DND-41 (cell line): Measurements from ENCODE around the gene RNF207.

ENCODE experiments used
- ATAC-seq: fragments of 200-7000 bp; cut with Tn5 transposase; 3 replicates; pipeline ENCODE4 v1.9.1; 2021; ENCODE audit warnings: low read depth; ENCODE audit not compliant: insufficient read depth
- DNase-seq: peaks from one replicate; pipeline ENCODE4 v3.0.0-alpha.2; 2020
- H2AFZ ChIP-seq: 2 replicates; pipeline ENCODE4 v1.6.0; 2012; ENCODE audit warnings: low read depth, low read length
- H3K27ac ChIP-seq: 2 replicates; pipeline ENCODE4 v1.5.1; 2012; ENCODE audit warnings: low read length, inconsistent platforms
- H3K27me3 ChIP-seq: fragments of 200-600 bp; sonication (generic); 2 replicates; pipeline ENCODE4 v1.6.0; 2012; ENCODE audit warnings: low read length, mild to moderate bottlenecking, inconsistent platforms; ENCODE audit not compliant: insufficient read depth, poor library complexity
- H3K36me3 ChIP-seq: 2 replicates; pipeline ENCODE4 v1.5.1; 2012; ENCODE audit warnings: low read length, inconsistent platforms; ENCODE audit not compliant: insufficient read depth
- H3K4me1 ChIP-seq: 2 replicates; pipeline ENCODE4 v1.5.1; 2012; ENCODE audit warnings: mild to moderate bottlenecking, low read length; ENCODE audit not compliant: insufficient read depth
- H3K4me2 ChIP-seq: 2 replicates; pipeline ENCODE4 v1.6.0; 2012; ENCODE audit warnings: mild to moderate bottlenecking, moderate library complexity, low read length, inconsistent platforms; ENCODE audit not compliant: insufficient read depth
- H3K4me3 ChIP-seq, 2 experiments: fragments of 200-600 bp in 1 of 2; shearing (Covaris generic) in 1 of 2; 2 replicates each; pipeline ENCODE4 v1.5.1; 2012 to 2016; ENCODE audit warnings: inconsistent platforms in 2 of 2, low read length in 2 of 2, mild to moderate bottlenecking in 2 of 2, low read depth in 1 of 2, moderate library complexity in 1 of 2
- H3K79me2 ChIP-seq: 2 replicates; pipeline ENCODE4 v1.6.0; 2012; ENCODE audit warnings: low read length, inconsistent platforms; ENCODE audit not compliant: insufficient read depth
- H3K9ac ChIP-seq: 2 replicates; pipeline ENCODE4 v1.6.0; 2012; ENCODE audit warnings: low read depth, mild to moderate bottlenecking, inconsistent platforms, low read length, moderate library complexity
- H3K9me3 ChIP-seq: 2 replicates; pipeline ENCODE4 v1.5.1; 2012; ENCODE audit warnings: low read length, moderate library complexity, mild to moderate bottlenecking, inconsistent platforms; ENCODE audit not compliant: insufficient read depth, severe bottlenecking
- H4K20me1 ChIP-seq: 2 replicates; pipeline ENCODE4 v1.6.0; 2012; ENCODE audit warnings: low read length; ENCODE audit not compliant: insufficient read depth
- EZH2 ChIP-seq: IDR thresholded peaks from 3 replicates; pipeline ENCODE4 v1.6.1; 2012; ENCODE audit warnings: borderline replicate concordance, low read depth, mild to moderate bottlenecking, moderate library complexity, low read length, inconsistent platforms; ENCODE audit not compliant: severe bottlenecking
- TF ChIP-seq, protein P1 (sequence below): IDR thresholded peaks from 2 replicates; pipeline ENCODE4 v1.5.1; 2012; ENCODE audit warnings: borderline replicate concordance, low read length, moderate library complexity, mild to moderate bottlenecking; ENCODE audit not compliant: poor library complexity, severe bottlenecking; ENCODE audit errors: extremely low read depth

RNF207 gene

DNA sequence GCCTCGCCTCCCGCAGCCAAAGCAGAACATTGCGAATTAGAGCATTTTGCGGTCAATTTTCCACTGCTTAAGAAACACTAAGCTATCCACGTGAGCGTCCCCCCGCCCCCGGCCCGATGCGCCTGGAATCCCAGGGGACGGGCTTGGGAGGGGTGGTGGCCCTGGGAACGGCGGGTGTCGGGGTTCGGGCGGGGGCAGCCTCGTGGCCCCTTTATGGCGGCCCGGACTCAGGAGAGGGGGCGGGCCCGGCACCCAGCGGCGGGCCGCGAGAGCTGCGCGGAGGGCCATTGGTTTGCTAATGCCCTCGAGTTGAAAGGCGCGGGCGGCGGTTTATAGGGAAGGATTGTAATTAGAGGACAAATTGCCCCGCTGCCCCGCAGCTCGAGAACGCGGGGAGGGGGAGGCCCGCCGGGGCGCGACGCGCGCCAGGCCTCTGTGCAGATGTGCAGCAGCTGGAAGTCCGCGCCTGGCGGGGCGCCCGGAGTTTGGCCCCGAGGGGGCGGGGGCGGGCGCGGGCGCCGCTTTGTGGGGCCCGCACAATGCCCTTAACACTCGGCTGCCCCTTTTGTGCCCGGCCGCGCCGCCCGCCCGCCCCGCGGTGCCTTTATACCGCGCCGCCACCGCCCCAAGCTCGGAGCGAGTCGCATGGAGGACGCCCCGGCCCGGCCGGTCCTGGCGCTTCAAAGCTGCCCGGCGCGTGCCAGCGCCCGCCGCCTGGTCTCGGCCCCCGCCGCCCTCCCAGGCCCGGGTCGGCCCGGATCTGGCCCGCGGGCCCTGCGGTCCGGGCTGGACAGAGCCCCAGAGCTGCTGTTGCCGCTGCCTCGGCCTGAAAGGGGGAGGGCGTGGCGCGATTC, 36.2 kb downstream of the RNF207 start:
- Histone ChIP-seq H3K27me3 (no peaks in the 10 kb centered on the region), H3K4me3 (no peak overlapping the region), H4K20me1 (peaks cover 26% of the 10 kb centered on the region), H3K79me2 (no peaks in the 10 kb centered on the region), H3K27ac (no peak overlapping the region), H3K9ac (no peak overlapping the region), H2AFZ (no peak overlapping the region), H3K4me2 (no peak overlapping the region), H3K9me3 (no peaks in the 10 kb centered on the region), H3K4me1 (peaks cover 8% of the 10 kb centered on the region), H3K36me3 (no peaks in the 10 kb centered on the region)
- ATAC-seq (no peak), DNase-seq (no peak)
- TF ChIP-seq, protein P1, sequence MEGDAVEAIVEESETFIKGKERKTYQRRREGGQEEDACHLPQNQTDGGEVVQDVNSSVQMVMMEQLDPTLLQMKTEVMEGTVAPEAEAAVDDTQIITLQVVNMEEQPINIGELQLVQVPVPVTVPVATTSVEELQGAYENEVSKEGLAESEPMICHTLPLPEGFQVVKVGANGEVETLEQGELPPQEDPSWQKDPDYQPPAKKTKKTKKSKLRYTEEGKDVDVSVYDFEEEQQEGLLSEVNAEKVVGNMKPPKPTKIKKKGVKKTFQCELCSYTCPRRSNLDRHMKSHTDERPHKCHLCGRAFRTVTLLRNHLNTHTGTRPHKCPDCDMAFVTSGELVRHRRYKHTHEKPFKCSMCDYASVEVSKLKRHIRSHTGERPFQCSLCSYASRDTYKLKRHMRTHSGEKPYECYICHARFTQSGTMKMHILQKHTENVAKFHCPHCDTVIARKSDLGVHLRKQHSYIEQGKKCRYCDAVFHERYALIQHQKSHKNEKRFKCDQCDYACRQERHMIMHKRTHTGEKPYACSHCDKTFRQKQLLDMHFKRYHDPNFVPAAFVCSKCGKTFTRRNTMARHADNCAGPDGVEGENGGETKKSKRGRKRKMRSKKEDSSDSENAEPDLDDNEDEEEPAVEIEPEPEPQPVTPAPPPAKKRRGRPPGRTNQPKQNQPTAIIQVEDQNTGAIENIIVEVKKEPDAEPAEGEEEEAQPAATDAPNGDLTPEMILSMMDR = no peak
- no peak for TF ChIP-seq EZH2

DNA sequence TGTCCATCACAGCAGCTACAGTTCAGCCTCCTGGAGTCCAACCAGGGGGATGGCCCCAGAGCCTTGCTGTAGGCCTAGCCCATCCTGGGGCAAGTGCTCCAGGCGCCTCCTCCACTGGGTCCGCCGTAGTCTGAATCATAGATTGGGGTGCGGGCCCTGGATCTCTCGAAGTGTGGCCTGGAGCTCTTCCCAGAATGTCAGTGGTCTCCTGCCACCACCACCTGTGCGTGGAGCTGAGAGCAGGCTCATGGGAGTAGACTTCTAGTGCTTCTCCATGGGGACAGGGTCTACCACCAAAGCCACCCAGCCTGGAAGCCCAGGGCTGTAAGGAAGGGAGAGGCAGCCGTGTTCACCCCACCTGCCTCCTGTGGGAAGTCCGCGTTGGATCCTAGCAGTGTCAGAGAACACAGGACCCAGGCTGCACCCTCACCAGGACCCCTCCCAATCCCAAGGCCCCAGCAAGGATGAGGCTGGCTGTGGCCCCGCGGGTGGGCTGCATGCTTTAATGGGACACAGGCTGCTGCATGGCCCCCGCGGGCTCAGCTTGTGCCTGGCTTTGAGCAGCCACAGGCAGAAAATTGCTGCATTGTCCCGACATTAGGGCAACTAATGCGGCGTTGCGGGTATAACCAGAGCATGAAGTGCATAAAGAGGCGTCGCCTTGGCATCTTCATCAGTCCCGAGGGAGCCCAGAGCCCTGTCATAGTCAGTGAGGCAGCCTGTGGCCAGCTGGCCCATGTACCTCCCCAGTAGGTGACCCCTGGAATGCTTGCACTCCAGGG, 37.3 kb downstream of the RNF207 start:
- Histone ChIP-seq H3K4me1 (peaks cover 8% of the 10 kb centered on the region), H3K27ac (no peak overlapping the region), H3K4me2 (no peak overlapping the region), H3K27me3 (no peaks in the 10 kb centered on the region), H3K4me3 (no peak overlapping the region), H2AFZ (no peak overlapping the region), H3K9me3 (no peaks in the 10 kb centered on the region), H3K36me3 (no peaks in the 10 kb centered on the region), H3K9ac (no peak overlapping the region), H4K20me1 (peaks cover 30% of the 10 kb centered on the region), H3K79me2 (no peaks in the 10 kb centered on the region)
- no peak for TF ChIP-seq EZH2
- TF ChIP-seq, protein P1 = no peak
- no peak for ATAC-seq
- DNase-seq = no peak

DNA sequence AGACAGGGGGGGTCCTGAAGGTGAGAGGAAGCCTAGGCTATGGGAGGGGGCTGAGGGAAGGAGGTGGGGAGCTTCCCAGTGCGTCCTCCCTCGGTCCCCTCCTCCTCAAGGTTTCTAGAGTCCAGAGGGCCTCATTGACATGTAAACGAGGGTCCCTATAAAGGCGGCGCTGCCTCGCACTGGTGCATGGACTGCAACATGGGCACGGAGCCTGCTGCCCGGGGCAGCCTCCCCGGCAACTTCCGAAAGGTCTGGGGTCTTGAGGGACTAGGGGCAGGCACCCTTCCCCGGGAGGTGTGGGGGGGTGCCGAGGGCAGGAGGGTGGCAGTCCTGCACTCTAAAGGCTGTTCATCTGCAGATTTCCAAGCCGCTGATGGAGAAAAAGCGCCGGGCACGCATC, 38.1 kb downstream of the RNF207 start, which contains the start of gene HES3:
Gene HES3, plus strand, starts transcription at position 187 of the 400 bp plus-strand sequence. Its CDS starts 187 bp downstream, at position 374.
- Histone ChIP-seq H3K9ac (no peak within 1 kb of the TSS), H3K4me3 (no peak within 1 kb of the TSS), H3K4me2 (peak within 1 kb of the TSS; percentile 41; the same call in 1 of the 2 replicates), H3K4me1 (peaks cover 8% of the 10 kb centered on the region), H3K27ac (no peak within 1 kb of the TSS), H4K20me1 (peaks cover 30% of the 10 kb centered on the region), H3K36me3 (no peaks in the 10 kb centered on the region), H3K27me3 (no peaks in the 10 kb centered on the region), H2AFZ (no peak within 1 kb of the TSS), H3K79me2 (no peaks in the 10 kb centered on the region), H3K9me3 (no peaks in the 10 kb centered on the region)
- TF ChIP-seq, protein P1 = no peak
- TF ChIP-seq EZH2 = no peak
- ATAC-seq (no peak), DNase-seq (no peak)
